B cell (primary cell): ENCODE measurements around the gene BLOC1S3. TPM values are rescaled to one million over a fixed set of nuclear protein-coding genes. Genes with fewer than 3 reads are reported as not detected.

Source experiments
- ATAC-seq: fragments of 200-7000 bp; cut with Tn5 transposase; one replicate; pipeline ENCODE4 v1.10.0; 2021; ENCODE audit warnings: low read depth, mild to moderate bottlenecking, moderate number of reproducible peaks, moderate library complexity
- CTCF ChIA-PET: fragments of 350-600 bp; sonication (Branson Sonifier 250); formaldehyde crosslinking; loops from one replicate; lab custom pipeline; 2021; ENCODE audit warnings: antibody characterized with exemption, inconsistent platforms; lab: Charles Lee
- POLR2A ChIA-PET: fragments of 350-600 bp; sonication (Branson Sonifier 250); formaldehyde crosslinking; loops from one replicate; lab custom pipeline; 2021; ENCODE audit warnings: antibody characterized with exemption; lab: Charles Lee
- DNase-seq: peaks from one replicate; pipeline ENCODE4 v3.0.0; 2013
- H2AFZ ChIP-seq: 2 replicates; pipeline ENCODE4 v1.6.1; 2012; ENCODE audit warnings: mild to moderate bottlenecking, low read depth, low read length; ENCODE audit not compliant: insufficient read depth, poor library complexity, severe bottlenecking
- H3K27ac ChIP-seq, 2 donors: 1 replicate in 1 of 2; 2 replicates in 1 of 2; pipeline ENCODE4 v1.5.1; 2012 to 2013; ENCODE audit warnings: low read length in 2 of 2, mild to moderate bottlenecking in 2 of 2, moderate library complexity in 1 of 2
- H3K27me3 ChIP-seq, 4 experiments: fragments of 200-600 bp in 1 of 4; sonication (generic) in 1 of 4; replicated peaks in 1 of 4; 1 replicate in 2 of 4; 2 replicates in 2 of 4; pipeline versions ENCODE4 v1.6.1 to v1.7.0; 2013 to 2016; ENCODE audit warnings: low read length in 3 of 4, mild to moderate bottlenecking in 2 of 4, mixed read lengths in 1 of 4, moderate library complexity in 1 of 4; ENCODE audit not compliant: insufficient read depth in 4 of 4, control insufficient read depth in 3 of 4; ENCODE audit errors: control extremely low read depth in 1 of 4
- H3K36me3 ChIP-seq, 2 experiments: replicated peaks in 1 of 2; 1 replicate in 1 of 2; 2 replicates in 1 of 2; pipeline versions ENCODE4 v1.6.1 to v1.7.1; 2013; ENCODE audit warnings: low read length in 1 of 2; ENCODE audit not compliant: insufficient read depth in 2 of 2, control insufficient read depth in 1 of 2; ENCODE audit errors: control extremely low read depth in 1 of 2, extremely low read depth in 1 of 2
- H3K4me1 ChIP-seq, 2 donors: fragments of 200-600 bp in 1 of 2; sonication (generic) in 1 of 2; 1 replicate in 1 of 2; 2 replicates in 1 of 2; pipeline versions ENCODE4 v1.5.1 to v1.6.1; 2013 to 2017; ENCODE audit warnings: low read length in 2 of 2; ENCODE audit not compliant: control insufficient read depth in 2 of 2, insufficient read depth in 2 of 2
- H3K4me2 ChIP-seq: replicated peaks from 2 replicates; pipeline ENCODE3; 2012; ENCODE audit warnings: mild to moderate bottlenecking, low read depth, low read length; ENCODE audit not compliant: poor library complexity, severe bottlenecking
- H3K4me3 ChIP-seq, 5 experiments: fragments of 200-600 bp in 1 of 5; sonication (generic) in 1 of 5; 1 replicate in 3 of 5; 2 replicates in 2 of 5; pipeline versions ENCODE4 v1.5.1 to v1.7.0; 2011 to 2016; ENCODE audit warnings: low read length in 4 of 5, mild to moderate bottlenecking in 4 of 5, low read depth in 2 of 5, control low read depth in 1 of 5, moderate library complexity in 1 of 5; ENCODE audit not compliant: insufficient read depth in 1 of 5; ENCODE audit errors: control extremely low read depth in 1 of 5, extremely low read depth in 1 of 5
- H3K79me2 ChIP-seq: fragments of 200-600 bp; sonication (generic); one replicate; pipeline ENCODE4 v1.6.0; 2016; ENCODE audit warnings: low read length; ENCODE audit not compliant: control insufficient read depth, insufficient read depth
- H3K9ac ChIP-seq: fragments of 200-600 bp; sonication (generic); 2 replicates; pipeline ENCODE4 v1.6.1; 2017; ENCODE audit warnings: mild to moderate bottlenecking, low read length, moderate library complexity
- H3K9me3 ChIP-seq, 3 donors: one replicate each; pipeline versions ENCODE4 v1.6.1 to v1.7.1; 2013; ENCODE audit warnings: low read length in 2 of 3; ENCODE audit not compliant: control insufficient read depth in 2 of 3, insufficient read depth in 1 of 3; ENCODE audit errors: control extremely low read depth in 1 of 3
- H4K20me1 ChIP-seq: 2 replicates; pipeline ENCODE4 v1.6.0; 2012; ENCODE audit warnings: mild to moderate bottlenecking, low read length; ENCODE audit not compliant: insufficient read depth, control insufficient read depth, poor library complexity, severe bottlenecking
- H3K27ac Mint-ChIP-seq: one replicate; pipeline ENCODE4 v1.8.0; 2021; ENCODE audit warnings: mixed read lengths
- H3K27me3 Mint-ChIP-seq: one replicate; pipeline ENCODE4 v1.8.0; 2021; ENCODE audit warnings: mixed read lengths
- H3K4me1 Mint-ChIP-seq: one replicate; pipeline ENCODE4 v1.8.0; 2021; ENCODE audit warnings: mixed read lengths
- H3K4me3 Mint-ChIP-seq: one replicate; pipeline ENCODE4 v1.8.0; 2021; ENCODE audit warnings: mixed read lengths
- H3K9me3 Mint-ChIP-seq: one replicate; pipeline ENCODE4 v1.8.0; 2022; ENCODE audit warnings: mixed read lengths; ENCODE audit not compliant: insufficient read depth
- CTCF ChIP-seq: fragments of 200-600 bp; IDR thresholded peaks from one replicate; pipeline ENCODE4 v1.8.0; 2022; ENCODE audit warnings: antibody characterized with exemption, mild to moderate bottlenecking
- EZH2 ChIP-seq: IDR thresholded peaks from 2 replicates; pipeline ENCODE4 v1.6.1; 2012; ENCODE audit warnings: borderline replicate concordance, low read depth, mild to moderate bottlenecking, moderate library complexity, low read length; ENCODE audit not compliant: insufficient read depth, poor library complexity, severe bottlenecking
- WGBS: methylation state at CpG from one replicate; pipeline ENCODE4 v1.1.5; 2013; ENCODE audit warnings: missing lambda C conversion rate; ENCODE audit not compliant: insufficient coverage; 5-methylcytosine and 5-hydroxymethylcytosine counted together
- intact Hi-C: fragments of 100-400 bp; cut with micrococcal nuclease; formaldehyde crosslinking; loops from one replicate; pipeline ENCODE4 v1.10.0; 2022
- polyA plus RNA-seq: library from polyadenylated mRNA; depleted of rRNA; stranded (reverse); fragments of >200 nt; gene quantifications from 2 replicates; pipeline ENCODE4 v1.2.3, GENCODE V29; 2012
- total RNA-seq, 2 donors: library from RNA; stranded (reverse); fragments of 120-200 nt in 1 of 2; gene quantifications; 1 replicate in 1 of 2; 2 replicates in 1 of 2; pipeline versions ENCODE4 v1.2.3 to v1.2.4, GENCODE V29; 2013 to 2022

Gene BLOC1S3
- total and polyA plus RNA-seq, 2 donors (not counting 1 experiment from before 2014, with no cell fraction given): 7.2 to 21.1 TPM

GRCh38 chr19:45128806-45129205, 49.8 kb upstream of the BLOC1S3 start:
- Mint-ChIP-seq H3K4me1 (peaks cover 33% of the 10 kb centered on the region), H3K9me3 (no peaks in the 10 kb centered on the region), H3K4me3 (no peak overlapping the region), H3K27ac (no peak overlapping the region), H3K27me3 (no peaks in the 10 kb centered on the region)
- Histone ChIP-seq H3K4me2 (no peak overlapping the region), H3K9ac (no peak overlapping the region), H2AFZ (no peak overlapping the region), H3K9me3 (no peaks in the 10 kb centered on the region), H3K36me3 (no peaks in the 10 kb centered on the region), H3K4me1 (peaks cover 13 to 17% of the 10 kb centered on the region in 2 donors), H3K27me3 (no peaks in the 10 kb centered on the region), H3K4me3 (no peak overlapping the region), H4K20me1 (peaks cover 59% of the 10 kb centered on the region), H3K79me2 (peaks cover 88% of the 10 kb centered on the region), H3K27ac (no peak overlapping the region)
- ATAC-seq: no peak
- ChIA-PET CTCF (no interaction called here), POLR2A (no interaction called here)
- DNase-seq: no peak
- WGBS: 90% methylated on average over 4 of the region's 5 CpGs
- TF ChIP-seq CTCF: no peak
- TF ChIP-seq EZH2: no peak
- intact Hi-C loops: loop anchor here (5.0 kb wide), 1 partner anchor 37 kb away; the partner anchor contains the start of gene PPP1R37

- Histone ChIP-seq H3K36me3 (no peaks in the 10 kb centered on the region), H3K4me3 (no peak overlapping the region), H3K4me1 (peaks cover 27 to 31% of the 10 kb centered on the region in 2 donors), H4K20me1 (peaks cover 48% of the 10 kb centered on the region), H3K27ac (no peak overlapping the region), H3K79me2 (peaks cover 88% of the 10 kb centered on the region), H3K4me2 (no peak overlapping the region), H3K9ac (no peak overlapping the region), H2AFZ (no peak overlapping the region), H3K27me3 (no peaks in the 10 kb centered on the region), H3K9me3 (no peaks in the 10 kb centered on the region)
- DNase-seq (no peak), ATAC-seq (no peak)
- TF ChIP-seq CTCF (no peak), EZH2 (no peak)
- no peaks in the 10 kb centered on the region for H3K9me3 Mint-ChIP-seq
- POLR2A ChIA-PET: no interaction called here
- CTCF ChIA-PET: no interaction called here
- H3K4me1 Mint-ChIP-seq: peaks cover 35% of the 10 kb centered on the region
- H3K27me3 Mint-ChIP-seq: no peaks in the 10 kb centered on the region
- intact Hi-C loops: no loop called here
- no peak overlapping the region for H3K4me3 Mint-ChIP-seq
- WGBS: 95% methylated on average over 13 of the region's 13 CpGs
- H3K27ac Mint-ChIP-seq: no peak overlapping the region
These were observed 48.3 kb upstream of the BLOC1S3 start for GRCh38 chr19:45130236-45130635.
